ENCODE measurements around the gene LRRC39.

LRRC39 gene

GRCh38 chr1:100146958-100147357 is 31.1 kb downstream of the LRRC39 start:
- no peak for DNase-seq

GRCh38 chr1:100145116-100145515 is 32.9 kb downstream of the LRRC39 start:
- no peak for DNase-seq

GRCh38 chr1:100142343-100142742 is 35.7 kb downstream of the LRRC39 start:
- no peak for DNase-seq

- no peak for DNase-seq
Observed at GRCh38 chr1:100141192-100141591, 36.9 kb downstream of the LRRC39 start.

- DNase-seq: no peak
Observed at GRCh38 chr1:100137602-100138001, 40.5 kb downstream of the LRRC39 start.

- DNase-seq: no peak
Observed at GRCh38 chr1:100134872-100135271, 43.2 kb downstream of the LRRC39 start.

- DNase-seq: peak; percentile 96
Observed at GRCh38 chr1:100132566-100133477, 45.2 kb downstream of the LRRC39 start, which contains the start of the genes SASS6 and TRMT13. Gene SASS6 (minus strand): TSS chr1:100132930. CDS start chr1:100132814, 116 bp downstream. Gene TRMT13 (plus strand): TSS chr1:100133163. CDS start chr1:100133169, 6 bp downstream.

- DNase-seq: no peak
Observed at GRCh38 chr1:100131623-100132022, 46.4 kb downstream of the LRRC39 start.

GRCh38 chr1:100130552-100131077 is 47.4 kb downstream of the LRRC39 start:
- no peak for DNase-seq

- DNase-seq: no peak
Observed at GRCh38 chr1:100127226-100127625, 50.8 kb downstream of the LRRC39 start.

GRCh38 chr1:100122177-100122576 is 55.9 kb downstream of the LRRC39 start:
- DNase-seq: no peak

GRCh38 chr1:100115524-100115923 is 62.5 kb downstream of the LRRC39 start:
- no peak for DNase-seq

GRCh38 chr1:100109554-100110066 is 68.4 kb downstream of the LRRC39 start:
- DNase-seq: no peak

GRCh38 chr1:100107696-100108095 is 70.4 kb downstream of the LRRC39 start:
- no peak for DNase-seq

- no peak for DNase-seq
Observed at GRCh38 chr1:100101564-100101963, 76.5 kb downstream of the LRRC39 start.

GRCh38 chr1:100100202-100100601 is 77.9 kb downstream of the LRRC39 start:
- no peak for DNase-seq
